Ecto neural progenitor cell (in vitro differentiated cells): ENCODE data around the gene SBF2.

Experiments
- DNase-seq: peaks from one replicate; pipeline ENCODE4 v3.0.0-alpha.2; 2018; ENCODE audit warnings: low spot score

The SBF2 gene

DNA sequence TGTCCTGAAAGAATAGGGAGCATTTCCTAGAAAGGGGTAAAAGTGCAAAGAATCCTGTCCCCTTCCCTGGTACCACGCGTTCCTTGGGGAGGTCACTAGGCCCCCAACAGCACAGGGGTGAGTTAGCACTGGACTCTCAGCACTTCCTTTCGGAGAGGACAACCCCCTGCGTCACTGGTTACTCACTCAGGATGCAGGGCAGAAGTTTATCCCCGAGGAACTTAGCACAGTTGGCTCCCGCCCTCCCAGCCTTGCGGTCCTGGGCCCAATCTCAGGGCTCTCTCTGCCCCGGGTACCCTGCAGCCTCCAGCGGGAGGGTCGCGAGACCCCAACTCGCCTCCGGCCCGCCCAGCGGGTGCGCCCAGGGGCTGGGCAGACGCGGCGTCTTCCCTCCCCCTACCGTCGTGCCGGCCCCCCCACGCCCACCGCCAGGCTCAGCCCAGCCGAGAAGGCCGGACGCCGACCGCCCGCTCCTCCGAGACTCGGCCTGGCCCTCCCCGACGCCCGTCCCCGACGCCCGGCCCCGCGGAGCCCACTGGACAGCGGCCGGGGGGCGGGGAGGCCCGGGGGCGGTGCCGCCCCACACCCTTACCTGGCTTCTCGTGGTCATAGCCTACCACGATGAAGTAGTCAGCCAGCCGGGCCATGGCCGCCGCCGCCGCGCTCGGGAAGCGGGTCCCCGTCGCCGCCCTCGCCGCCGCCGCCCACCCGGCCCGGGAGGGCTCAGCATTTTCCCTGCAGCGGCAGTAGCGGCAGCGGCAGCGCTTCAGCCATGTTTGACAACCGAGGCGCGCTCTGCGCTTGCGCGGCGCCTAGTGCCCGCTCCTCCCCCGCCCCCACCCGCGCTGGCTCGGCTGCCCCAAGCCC, at the start of gene SBF2:
Gene SBF2 (minus strand): TSS at position 797 of the 867 bp plus-strand sequence. CDS start 150 bp downstream, at position 647.
- DNase-seq = peak; percentile 94

DNA sequence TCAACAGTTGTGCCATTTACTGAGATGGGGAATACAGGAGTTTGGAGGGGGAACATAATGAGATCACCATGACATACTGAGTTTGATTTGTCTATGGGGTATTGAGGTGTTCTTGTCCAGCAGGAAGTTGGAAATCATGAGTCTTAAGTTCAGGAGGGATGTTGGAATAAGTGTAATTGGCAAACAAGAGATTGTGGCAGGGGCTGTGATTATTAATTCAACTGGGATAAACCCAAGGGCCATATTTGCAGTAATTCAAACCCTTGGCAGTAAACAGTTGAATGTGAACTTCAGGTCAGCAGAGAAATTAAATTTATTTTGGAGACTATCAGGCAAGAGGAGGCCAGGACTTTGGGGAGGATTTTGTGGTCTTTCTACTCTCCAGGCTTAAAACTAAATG, 44.3 kb upstream of the SBF2 start:
- DNase-seq = no peak

- no peak for DNase-seq
These were observed 39.5 kb upstream of the SBF2 start for GRCh38 chr11:10333490-10333889.

DNA sequence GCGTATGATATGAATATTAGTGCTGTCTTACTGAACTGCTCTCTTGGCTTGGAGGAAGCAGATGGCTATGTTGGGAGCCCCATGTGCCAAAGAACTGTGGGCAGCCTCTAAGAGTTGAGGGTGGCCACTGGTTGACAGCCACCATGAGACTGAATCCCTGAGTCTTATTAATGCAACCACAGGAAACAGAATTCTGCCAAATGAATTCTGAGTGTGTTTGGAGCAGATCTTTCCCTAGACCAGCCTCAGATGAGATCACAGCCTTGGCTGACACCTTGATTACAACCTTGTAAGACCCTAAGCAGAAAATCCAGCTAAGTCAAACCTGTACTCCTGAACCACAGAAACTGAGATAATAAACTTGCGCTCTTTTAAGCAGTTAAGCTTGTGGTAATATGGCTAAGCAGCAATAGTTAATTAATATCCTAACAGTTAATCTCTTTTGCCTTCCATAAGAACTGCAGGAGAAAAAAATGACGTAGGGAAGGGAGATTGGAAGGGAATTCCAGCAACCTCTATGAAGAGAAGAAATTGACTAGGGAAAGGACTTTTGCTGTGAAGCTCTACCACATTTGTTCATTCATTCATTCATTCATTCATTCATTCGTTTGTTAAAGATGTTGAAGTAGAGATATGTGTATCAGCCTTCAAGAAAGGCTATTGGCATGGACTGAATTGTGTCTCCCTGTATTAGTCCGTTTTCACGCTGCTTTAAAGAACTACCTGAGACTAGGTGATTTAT, 37.7 kb upstream of the SBF2 start:
- DNase-seq = no peak

DNA sequence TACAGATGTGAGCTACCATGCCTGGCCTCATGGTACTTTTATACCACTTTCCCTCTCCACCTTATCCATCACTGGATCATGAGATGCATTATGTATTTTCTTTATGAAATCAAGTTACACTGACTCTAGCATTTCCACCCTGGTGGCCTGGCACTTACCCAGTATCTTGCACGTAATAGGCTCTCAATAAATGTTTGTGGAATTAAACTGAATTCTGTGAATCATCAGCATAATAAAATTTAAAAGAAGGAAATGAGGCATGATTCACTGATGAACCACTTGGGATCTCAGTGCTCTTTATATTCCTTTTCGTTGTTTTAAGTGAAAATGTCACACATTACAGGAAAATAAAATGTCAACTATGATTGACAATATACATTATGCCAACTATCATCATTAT, 35.9 kb upstream of the SBF2 start:
- no peak for DNase-seq

DNA sequence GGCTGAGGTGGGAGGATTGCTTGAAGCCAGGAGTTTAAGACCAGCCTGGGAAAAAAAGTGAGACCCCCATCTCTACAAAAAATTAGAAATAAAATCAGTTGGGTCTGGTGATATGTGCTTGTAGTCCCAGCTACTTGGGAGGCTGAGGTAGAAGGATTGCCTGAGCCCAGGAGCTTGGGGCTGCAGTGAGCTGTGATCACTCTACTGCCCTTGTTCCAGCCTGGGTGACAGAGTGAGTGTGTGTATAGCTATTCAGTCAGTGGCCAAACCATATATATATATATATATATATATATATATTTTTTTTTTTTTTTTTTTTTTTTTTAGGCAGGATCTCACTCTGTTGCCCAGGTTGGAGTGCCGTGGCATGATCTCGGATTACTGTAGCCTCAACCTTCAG, 35.3 kb upstream of the SBF2 start:
- DNase-seq = no peak

DNA sequence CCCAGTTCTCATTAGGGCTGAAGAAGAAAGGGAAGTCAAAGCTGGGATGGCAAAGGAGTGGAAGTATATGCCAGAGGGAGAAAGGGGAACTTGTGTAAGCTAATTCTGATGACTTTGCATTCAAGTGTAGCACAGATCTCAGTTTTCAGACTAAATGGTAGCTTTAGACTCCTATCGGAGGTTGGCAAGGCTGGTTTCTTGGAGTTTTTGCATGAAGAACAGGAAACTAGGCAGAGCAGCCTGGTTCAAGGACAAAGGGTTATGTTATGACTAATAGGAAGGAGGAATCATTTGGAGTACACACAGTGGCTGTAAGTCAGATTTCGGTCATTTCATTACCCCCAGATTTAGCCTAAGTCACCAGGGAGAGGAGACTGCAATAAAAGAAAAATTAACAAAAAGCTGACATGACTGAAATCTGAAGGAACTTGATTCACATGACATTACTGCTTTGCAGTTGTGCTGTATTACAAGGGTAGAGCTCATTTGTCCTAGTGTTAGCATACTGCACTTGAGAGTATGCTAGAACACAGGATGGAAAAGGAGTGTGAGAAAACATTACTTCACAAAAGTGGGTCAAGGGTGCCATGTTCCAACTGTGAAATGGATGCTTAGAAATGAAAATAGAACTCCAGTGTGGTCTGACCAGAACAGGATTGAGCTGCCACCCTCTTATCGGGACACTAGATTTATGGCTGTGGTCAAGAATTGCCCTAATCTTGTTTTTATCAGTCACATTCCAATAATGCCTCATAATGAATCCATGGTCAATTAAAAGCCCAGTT, 34.5 kb upstream of the SBF2 start:
- no peak for DNase-seq

DNA sequence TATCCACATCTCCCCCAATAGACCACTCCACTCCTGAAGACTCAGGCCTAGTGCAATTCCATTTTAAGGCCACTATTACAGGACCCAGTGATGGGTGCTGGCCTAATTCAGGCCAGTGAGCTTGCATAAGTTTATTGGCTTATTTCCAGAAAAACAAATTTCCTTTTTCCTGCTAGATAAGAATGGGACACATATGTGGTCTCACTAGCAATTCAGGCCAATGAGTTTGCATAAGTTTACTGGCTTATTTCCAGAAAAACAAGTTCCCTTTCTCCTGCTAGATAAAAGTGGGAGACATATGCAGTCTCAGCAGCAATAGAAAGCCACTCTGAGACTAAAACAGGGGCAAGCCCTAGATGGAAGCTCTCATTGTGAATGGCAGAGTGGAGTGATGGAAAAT, 33.2 kb upstream of the SBF2 start:
- DNase-seq = no peak

- DNase-seq = no peak
These were observed 32.3 kb upstream of the SBF2 start for GRCh38 chr11:10326012-10326964.

DNA sequence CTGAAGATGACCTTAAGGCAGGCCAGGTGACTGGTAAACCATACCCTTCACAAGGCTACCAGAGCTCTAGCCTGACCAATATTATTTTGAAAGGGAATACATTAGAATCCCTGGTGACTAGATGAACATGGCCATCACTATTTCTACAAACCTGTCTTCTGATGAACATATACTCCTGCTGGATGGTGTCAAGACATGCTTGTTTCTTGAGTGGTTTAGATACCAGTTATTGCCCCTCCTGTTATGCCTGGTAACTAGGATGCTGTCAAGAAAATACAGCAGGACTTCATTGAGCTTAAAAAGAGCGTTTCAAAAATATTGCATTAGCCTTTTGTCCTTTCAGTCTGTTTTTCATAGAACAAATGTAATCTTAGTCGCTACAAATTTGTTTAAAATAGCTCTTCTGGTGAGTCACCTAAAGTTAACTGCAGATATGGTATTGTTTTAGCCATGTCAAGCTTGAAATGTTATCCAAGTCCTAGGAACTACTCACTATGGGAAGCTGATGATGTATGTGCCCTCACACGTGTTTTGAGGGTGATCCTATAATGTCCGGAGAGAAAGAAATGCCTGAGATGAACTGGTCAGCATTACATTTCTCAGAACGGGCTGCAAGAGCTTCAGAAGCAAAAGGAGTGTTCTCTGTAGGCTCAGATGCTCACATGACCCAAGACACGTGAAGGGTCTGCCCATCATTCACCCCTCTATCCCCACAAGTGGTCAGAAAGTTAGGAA, 31.4 kb upstream of the SBF2 start:
- no peak for DNase-seq

GRCh38 chr11:10324474-10324873, 30.5 kb upstream of the SBF2 start:
- no peak for DNase-seq

GRCh38 chr11:10323793-10324170, 29.8 kb upstream of the SBF2 start:
- DNase-seq = no peak

- DNase-seq = no peak
These were observed 29.1 kb upstream of the SBF2 start for GRCh38 chr11:10322830-10323792.

DNA sequence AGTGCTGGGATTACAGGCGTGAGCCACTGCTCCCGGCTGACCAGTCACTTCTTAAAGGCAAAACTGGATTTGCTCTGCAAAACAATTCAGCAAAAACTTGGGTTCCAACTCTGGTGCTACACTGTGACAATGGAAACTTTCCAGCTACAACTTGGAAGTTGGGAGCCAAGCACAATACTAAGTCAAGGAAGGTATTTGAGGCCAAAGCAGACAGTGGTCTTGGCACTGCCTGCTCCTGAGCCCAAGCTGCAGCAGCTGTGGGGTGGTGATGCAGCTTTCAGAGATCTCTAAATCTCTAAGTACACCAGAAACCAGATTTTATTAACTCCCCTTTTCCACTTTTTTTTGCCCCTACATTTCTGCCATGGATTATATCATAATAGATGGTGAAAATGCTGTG, 28.4 kb upstream of the SBF2 start:
- no peak for DNase-seq

- DNase-seq = no peak
These were observed 26.9 kb upstream of the SBF2 start for GRCh38 chr11:10320736-10321465.

- DNase-seq = no peak
These were observed 25.9 kb upstream of the SBF2 start for GRCh38 chr11:10319702-10320558.

DNA sequence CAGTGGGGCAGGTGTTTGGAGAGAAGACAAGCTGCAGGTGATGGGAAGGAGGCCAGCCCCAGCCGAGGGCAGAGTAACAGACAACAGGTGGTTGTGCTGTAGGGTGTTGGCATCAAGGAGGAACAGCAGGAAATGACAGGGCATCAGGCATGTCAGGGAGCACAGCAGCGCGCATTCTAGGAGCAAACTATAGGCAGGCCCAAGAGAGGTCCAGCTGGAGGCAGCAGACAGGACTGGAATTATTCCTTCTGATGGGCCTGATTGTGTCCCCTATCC, 24.4 kb upstream of the SBF2 start:
- no peak for DNase-seq
